Mucosa of rectum (tissue), 2 donors: Measurements from ENCODE around the gene TFDP1.
A peak's percentile ranks its signal among the peaks of the same experiment; 100 is the strongest.

ENCODE experiments used
- H3K27ac ChIP-seq, 2 donors: one replicate each; pipeline ENCODE4 v1.7.0; 2013; ENCODE audit warnings: inconsistent platforms in 2 of 2, low read depth in 2 of 2, low read length in 2 of 2
- H3K27me3 ChIP-seq, 2 donors: one replicate each; pipeline ENCODE4 v1.7.0; 2013; ENCODE audit warnings: low read length in 2 of 2; ENCODE audit not compliant: control insufficient read depth in 2 of 2, insufficient read depth in 2 of 2
- H3K36me3 ChIP-seq, 2 donors: one replicate each; pipeline ENCODE4 v1.7.0; 2013; ENCODE audit warnings: low read length in 2 of 2; ENCODE audit not compliant: control insufficient read depth in 2 of 2, insufficient read depth in 2 of 2
- H3K4me1 ChIP-seq, 2 donors: one replicate each; pipeline ENCODE4 v1.7.0; 2013; ENCODE audit warnings: low read length in 2 of 2, mild to moderate bottlenecking in 1 of 2; ENCODE audit not compliant: control insufficient read depth in 2 of 2, insufficient read depth in 2 of 2
- H3K4me3 ChIP-seq, 2 donors: one replicate each; pipeline ENCODE4 v1.7.0; 2013; ENCODE audit warnings: low read length in 2 of 2
- H3K9ac ChIP-seq, 2 donors: one replicate each; pipeline ENCODE4 v1.7.0; 2013; ENCODE audit warnings: low read length in 2 of 2, low read depth in 1 of 2, mild to moderate bottlenecking in 1 of 2
- H3K9me3 ChIP-seq, 2 donors: one replicate each; pipeline ENCODE4 v1.7.0; 2013; ENCODE audit warnings: low read length in 2 of 2; ENCODE audit not compliant: control insufficient read depth in 2 of 2
- donor health status: healthy.
- donor health status: Normal muscosa, but diverticular disease.

Gene TFDP1

GRCh38 chr13:113648216-113648610 is 63.7 kb downstream of the TFDP1 start:
- H3K9ac ChIP-seq = peak overlapping the region in 1 of 2 donors; percentile 64
- H3K4me3 ChIP-seq = no peak overlapping the region
- no peaks in the 10 kb centered on the region for H3K27me3 ChIP-seq
- H3K4me1 ChIP-seq = peaks cover 11 to 19% of the 10 kb centered on the region in 2 donors
- no peaks in the 10 kb centered on the region for H3K9me3 ChIP-seq
- peak overlapping the region in 1 of 2 donors; percentile 56 for H3K27ac ChIP-seq
- H3K36me3 ChIP-seq = no peaks in the 10 kb centered on the region

- Histone ChIP-seq H3K36me3 (no peaks in the 10 kb centered on the region), H3K9ac (no peak overlapping the region), H3K4me1 (peaks cover 11 to 19% of the 10 kb centered on the region in 2 donors), H3K4me3 (no peak overlapping the region), H3K9me3 (no peaks in the 10 kb centered on the region), H3K27me3 (no peaks in the 10 kb centered on the region), H3K27ac (no peak overlapping the region)
Observed at GRCh38 chr13:113649212-113649611, 64.7 kb downstream of the TFDP1 start.

- no peaks in the 10 kb centered on the region for H3K36me3 ChIP-seq
- H3K9ac ChIP-seq = no peak overlapping the region
- H3K4me3 ChIP-seq = no peak overlapping the region
- H3K4me1 ChIP-seq = peaks cover 11 to 19% of the 10 kb centered on the region in 2 donors
- H3K27me3 ChIP-seq = no peaks in the 10 kb centered on the region
- H3K9me3 ChIP-seq = no peaks in the 10 kb centered on the region
- H3K27ac ChIP-seq = no peak overlapping the region
Observed at GRCh38 chr13:113650275-113650674, 65.7 kb downstream of the TFDP1 start.

- Histone ChIP-seq H3K27ac (no peak overlapping the region), H3K4me1 (peaks cover 11 to 19% of the 10 kb centered on the region in 2 donors), H3K4me3 (no peak overlapping the region)
Observed at GRCh38 chr13:113650731-113651148, 66.2 kb downstream of the TFDP1 start.

GRCh38 chr13:113651511-113652403 is 67.2 kb downstream of the TFDP1 start:
- Histone ChIP-seq H3K4me1 (peaks cover 11 to 12% of the 10 kb centered on the region in 2 donors), H3K27me3 (no peaks in the 10 kb centered on the region), H3K9ac (no peak overlapping the region), H3K36me3 (no peaks in the 10 kb centered on the region), H3K27ac (no peak overlapping the region), H3K9me3 (no peaks in the 10 kb centered on the region), H3K4me3 (no peak overlapping the region)

More at GRCh38 chr13:113650731-113651148, 66.2 kb downstream of the TFDP1 start:
- Histone ChIP-seq H3K9ac (no peak overlapping the region), H3K36me3 (no peaks in the 10 kb centered on the region), H3K9me3 (no peaks in the 10 kb centered on the region), H3K27me3 (no peaks in the 10 kb centered on the region)

- Histone ChIP-seq H3K4me1 (peaks cover 6 to 9% of the 10 kb centered on the region in 2 donors), H3K27me3 (no peaks in the 10 kb centered on the region), H3K9ac (no peak overlapping the region), H3K36me3 (no peaks in the 10 kb centered on the region), H3K27ac (no peak overlapping the region), H3K9me3 (no peaks in the 10 kb centered on the region), H3K4me3 (no peak overlapping the region)
Observed at GRCh38 chr13:113652404-113653263, 68.1 kb downstream of the TFDP1 start.

GRCh38 chr13:113653264-113654174 is 69.0 kb downstream of the TFDP1 start:
- no peaks in the 10 kb centered on the region for H3K9me3 ChIP-seq
- H3K36me3 ChIP-seq = no peaks in the 10 kb centered on the region
- H3K9ac ChIP-seq = no peak overlapping the region
- peaks cover 0 to 7% of the 10 kb centered on the region in 2 donors for H3K4me1 ChIP-seq
- no peak overlapping the region for H3K27ac ChIP-seq
- H3K27me3 ChIP-seq = no peaks in the 10 kb centered on the region
- H3K4me3 ChIP-seq = no peak overlapping the region

- Histone ChIP-seq H3K9ac (no peak overlapping the region), H3K9me3 (no peaks in the 10 kb centered on the region), H3K27me3 (no peaks in the 10 kb centered on the region), H3K36me3 (no peaks in the 10 kb centered on the region), H3K27ac (no peak overlapping the region), H3K4me3 (no peak overlapping the region), H3K4me1 (peaks cover 0 to 7% of the 10 kb centered on the region in 2 donors)
Observed at GRCh38 chr13:113654175-113654560, 69.6 kb downstream of the TFDP1 start.

- no peaks in the 10 kb centered on the region for H3K27me3 ChIP-seq
- H3K27ac ChIP-seq = no peak overlapping the region
- H3K36me3 ChIP-seq = no peaks in the 10 kb centered on the region
- H3K4me1 ChIP-seq = peaks cover 0 to 7% of the 10 kb centered on the region in 2 donors
- no peak overlapping the region for H3K4me3 ChIP-seq
- H3K9me3 ChIP-seq = no peaks in the 10 kb centered on the region
- H3K9ac ChIP-seq = no peak overlapping the region
Observed at GRCh38 chr13:113654591-113655345, 70.2 kb downstream of the TFDP1 start.
